ENCODE data around the gene ZKSCAN5.
"Not testable (repeated sequence)": the region's sequence is repeated elsewhere in the genome, so short reads cannot be mapped to it uniquely, and the experiment has no call there.

ZKSCAN5 gene

GRCh38 chr7:99499721-99500636, 4.5 kb upstream of the ZKSCAN5 start, which contains the start of gene ZNF394:
Gene ZNF394 (minus strand): TSS chr7:99500281. CDS start chr7:99500093, 188 bp downstream.
- peak within 1 kb of the TSS; percentile 94 for H3K27ac ChIP-seq (ENCODE audit: low read depth, low read length)
- H3K4me1 ChIP-seq (ENCODE audit: control insufficient read depth, insufficient read depth, low read length): peaks cover 9% of the 10 kb centered on the region
- H3K4me3 ChIP-seq (ENCODE audit: low read length): peak within 1 kb of the TSS; percentile 100
- H3K27me3 ChIP-seq (ENCODE audit: control insufficient read depth, insufficient read depth, low read length): no peaks in the 10 kb centered on the region
- peaks cover 3% of the 10 kb centered on the region for H3K36me3 ChIP-seq (ENCODE audit: control insufficient read depth, insufficient read depth, low read length)
- peak within 1 kb of the TSS; percentile 94 for H3K9ac ChIP-seq (ENCODE audit: low read length)

- peak overlapping the region; percentile 100 for H3K4me3 ChIP-seq (ENCODE audit: low read length)
- peaks cover 3% of the 10 kb centered on the region for H3K36me3 ChIP-seq (ENCODE audit: control insufficient read depth, insufficient read depth, low read length)
- peak overlapping the region; percentile 94 for H3K27ac ChIP-seq (ENCODE audit: low read depth, low read length)
- no peaks in the 10 kb centered on the region for H3K27me3 ChIP-seq (ENCODE audit: control insufficient read depth, insufficient read depth, low read length)
- peaks cover 10% of the 10 kb centered on the region for H3K4me1 ChIP-seq (ENCODE audit: control insufficient read depth, insufficient read depth, low read length)
- peak overlapping the region; percentile 54 for H3K9ac ChIP-seq (ENCODE audit: low read length)
Observed at GRCh38 chr7:99500637-99501009, 3.8 kb upstream of the ZKSCAN5 start.

- H3K4me3 ChIP-seq (ENCODE audit: low read length); H3K36me3 ChIP-seq (ENCODE audit: control insufficient read depth, insufficient read depth, low read length); H3K27me3 ChIP-seq (ENCODE audit: control insufficient read depth, insufficient read depth, low read length); H3K27ac ChIP-seq (ENCODE audit: low read depth, low read length); H3K9ac ChIP-seq (ENCODE audit: low read length): not testable (repeated sequence)
- peaks cover 16% of the 10 kb centered on the region for H3K4me1 ChIP-seq (ENCODE audit: control insufficient read depth, insufficient read depth, low read length)
Observed at GRCh38 chr7:99501236-99501635, 3.2 kb upstream of the ZKSCAN5 start.

- H3K27me3 ChIP-seq (ENCODE audit: control insufficient read depth, insufficient read depth, low read length): no peaks in the 10 kb centered on the region
- peaks cover 10% of the 10 kb centered on the region for H3K4me1 ChIP-seq (ENCODE audit: control insufficient read depth, insufficient read depth, low read length)
Observed at GRCh38 chr7:99504281-99504602, 220 bp upstream of the ZKSCAN5 start.

DNA sequence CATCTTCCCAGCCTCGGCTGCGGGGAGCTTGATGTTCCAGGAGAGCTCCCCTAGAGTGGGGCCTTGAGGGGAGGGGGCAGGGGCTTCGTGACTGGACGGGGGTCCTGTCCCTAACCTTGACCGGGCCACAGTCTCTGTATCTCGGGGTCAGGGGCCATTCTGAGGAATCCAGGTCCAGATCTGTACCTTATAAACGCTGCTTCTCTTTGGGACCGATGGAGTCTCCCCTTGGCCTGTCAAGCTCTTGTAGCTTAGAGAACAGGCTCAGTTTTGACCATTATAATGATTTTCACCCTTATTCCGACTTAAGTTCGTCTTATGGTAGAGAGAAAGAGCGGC, 831 bp downstream of the ZKSCAN5 start:
- peak overlapping the region; percentile 83 for H3K9ac ChIP-seq (ENCODE audit: low read length)
- no peaks in the 10 kb centered on the region for H3K36me3 ChIP-seq (ENCODE audit: control insufficient read depth, insufficient read depth, low read length)
- H3K27me3 ChIP-seq (ENCODE audit: control insufficient read depth, insufficient read depth, low read length): no peaks in the 10 kb centered on the region
- H3K4me3 ChIP-seq (ENCODE audit: low read length): peak overlapping the region; percentile 81
- H3K27ac ChIP-seq (ENCODE audit: low read depth, low read length): peak overlapping the region; percentile 96
- H3K4me1 ChIP-seq (ENCODE audit: control insufficient read depth, insufficient read depth, low read length): peaks cover 10% of the 10 kb centered on the region

More at GRCh38 chr7:99504281-99504602, 220 bp upstream of the ZKSCAN5 start:
- Histone ChIP-seq H3K9ac (ENCODE audit: low read length) (no peak overlapping the region), H3K4me3 (ENCODE audit: low read length) (peak overlapping the region; percentile 81), H3K36me3 (ENCODE audit: control insufficient read depth, insufficient read depth, low read length) (no peaks in the 10 kb centered on the region), H3K27ac (ENCODE audit: low read depth, low read length) (peak overlapping the region; percentile 96)

- H3K9ac ChIP-seq (ENCODE audit: low read length): no peak overlapping the region
- H3K4me3 ChIP-seq (ENCODE audit: low read length): no peak overlapping the region
- no peaks in the 10 kb centered on the region for H3K4me1 ChIP-seq (ENCODE audit: control insufficient read depth, insufficient read depth, low read length)
- peaks cover 14% of the 10 kb centered on the region for H3K36me3 ChIP-seq (ENCODE audit: control insufficient read depth, insufficient read depth, low read length)
- H3K27me3 ChIP-seq (ENCODE audit: control insufficient read depth, insufficient read depth, low read length): no peaks in the 10 kb centered on the region
- H3K27ac ChIP-seq (ENCODE audit: low read depth, low read length): no peak overlapping the region
Observed at GRCh38 chr7:99514050-99514449, 9.6 kb downstream of the ZKSCAN5 start.

DNA sequence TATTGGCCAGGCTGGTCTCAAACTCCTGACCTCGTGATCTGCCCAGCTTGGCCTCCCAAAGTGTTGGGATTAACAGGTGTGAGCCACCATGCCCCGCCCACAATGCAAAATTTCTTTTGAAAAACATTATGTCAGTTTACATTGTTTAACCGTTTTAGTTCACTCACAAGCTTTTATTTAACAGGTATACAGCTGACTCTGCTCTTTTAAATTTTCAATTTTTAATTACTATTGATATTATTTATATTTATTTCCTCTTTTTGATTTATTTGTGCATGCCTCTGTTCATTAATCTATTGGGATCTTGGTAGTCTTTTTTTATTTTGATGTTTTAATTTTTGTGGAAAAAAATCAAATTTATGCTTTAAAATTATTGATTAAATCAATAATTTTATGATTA, 16.9 kb downstream of the ZKSCAN5 start:
- Histone ChIP-seq H3K9ac (ENCODE audit: low read length) (no peak overlapping the region), H3K27ac (ENCODE audit: low read depth, low read length) (no peak overlapping the region), H3K36me3 (ENCODE audit: control insufficient read depth, insufficient read depth, low read length) (peaks cover 13% of the 10 kb centered on the region), H3K4me3 (ENCODE audit: low read length) (no peak overlapping the region), H3K27me3 (ENCODE audit: control insufficient read depth, insufficient read depth, low read length) (no peaks in the 10 kb centered on the region), H3K4me1 (ENCODE audit: control insufficient read depth, insufficient read depth, low read length) (no peaks in the 10 kb centered on the region)

DNA sequence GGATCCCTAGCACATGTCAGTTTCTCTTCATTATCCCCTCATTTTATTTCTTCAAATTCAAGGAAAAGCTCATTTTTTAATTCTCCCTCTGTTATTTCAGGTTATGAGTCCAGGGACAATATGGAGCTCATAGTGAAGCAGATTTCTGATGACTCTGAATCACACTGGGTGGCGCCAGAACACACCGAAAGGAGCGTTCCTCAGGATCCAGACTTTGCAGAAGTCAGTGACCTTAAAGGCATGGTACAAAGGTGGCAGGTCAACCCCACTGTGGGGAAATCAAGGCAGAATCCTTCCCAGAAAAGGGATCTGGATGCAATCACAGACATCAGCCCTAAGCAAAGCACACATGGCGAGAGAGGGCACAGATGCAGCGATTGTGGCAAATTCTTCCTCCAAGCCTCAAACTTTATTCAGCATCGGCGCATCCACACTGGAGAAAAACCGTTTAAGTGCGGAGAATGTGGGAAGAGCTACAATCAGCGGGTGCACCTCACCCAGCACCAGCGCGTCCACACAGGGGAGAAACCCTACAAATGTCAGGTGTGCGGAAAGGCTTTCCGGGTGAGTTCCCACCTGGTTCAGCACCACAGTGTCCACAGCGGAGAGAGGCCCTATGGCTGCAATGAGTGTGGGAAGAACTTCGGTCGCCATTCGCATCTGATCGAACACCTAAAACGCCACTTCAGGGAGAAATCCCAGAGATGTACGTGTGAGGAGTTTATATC, 21.4 kb downstream of the ZKSCAN5 start:
- no peak overlapping the region for H3K9ac ChIP-seq (ENCODE audit: low read length)
- no peaks in the 10 kb centered on the region for H3K4me1 ChIP-seq (ENCODE audit: control insufficient read depth, insufficient read depth, low read length)
- H3K4me3 ChIP-seq (ENCODE audit: low read length): no peak overlapping the region
- no peaks in the 10 kb centered on the region for H3K27me3 ChIP-seq (ENCODE audit: control insufficient read depth, insufficient read depth, low read length)
- H3K36me3 ChIP-seq (ENCODE audit: control insufficient read depth, insufficient read depth, low read length): peaks cover 17% of the 10 kb centered on the region
- H3K27ac ChIP-seq (ENCODE audit: low read depth, low read length): no peak overlapping the region

GRCh38 chr7:99531354-99531765, 26.9 kb downstream of the ZKSCAN5 start:
- no peak overlapping the region for H3K9ac ChIP-seq (ENCODE audit: low read length)
- H3K36me3 ChIP-seq (ENCODE audit: control insufficient read depth, insufficient read depth, low read length): peaks cover 19% of the 10 kb centered on the region
- no peak overlapping the region for H3K4me3 ChIP-seq (ENCODE audit: low read length)

GRCh38 chr7:99535667-99536066, 31.2 kb downstream of the ZKSCAN5 start:
- no peak overlapping the region for H3K9ac ChIP-seq (ENCODE audit: low read length)
- no peaks in the 10 kb centered on the region for H3K27me3 ChIP-seq (ENCODE audit: control insufficient read depth, insufficient read depth, low read length)
- H3K4me1 ChIP-seq (ENCODE audit: control insufficient read depth, insufficient read depth, low read length): no peaks in the 10 kb centered on the region
- peaks cover 9% of the 10 kb centered on the region for H3K36me3 ChIP-seq (ENCODE audit: control insufficient read depth, insufficient read depth, low read length)
- H3K4me3 ChIP-seq (ENCODE audit: low read length): no peak overlapping the region
- no peak overlapping the region for H3K27ac ChIP-seq (ENCODE audit: low read depth, low read length)

More at GRCh38 chr7:99531354-99531765, 26.9 kb downstream of the ZKSCAN5 start:
- no peaks in the 10 kb centered on the region for H3K4me1 ChIP-seq (ENCODE audit: control insufficient read depth, insufficient read depth, low read length)
- no peaks in the 10 kb centered on the region for H3K27me3 ChIP-seq (ENCODE audit: control insufficient read depth, insufficient read depth, low read length)
- no peak overlapping the region for H3K27ac ChIP-seq (ENCODE audit: low read depth, low read length)

- Histone ChIP-seq H3K4me1 (ENCODE audit: control insufficient read depth, insufficient read depth, low read length) (no peaks in the 10 kb centered on the region), H3K4me3 (ENCODE audit: low read length) (no peak overlapping the region), H3K9ac (ENCODE audit: low read length) (no peak overlapping the region), H3K27ac (ENCODE audit: low read depth, low read length) (no peak overlapping the region), H3K36me3 (ENCODE audit: control insufficient read depth, insufficient read depth, low read length) (no peaks in the 10 kb centered on the region), H3K27me3 (ENCODE audit: control insufficient read depth, insufficient read depth, low read length) (no peaks in the 10 kb centered on the region)
Observed at GRCh38 chr7:99539213-99539811, 34.9 kb downstream of the ZKSCAN5 start.

DNA sequence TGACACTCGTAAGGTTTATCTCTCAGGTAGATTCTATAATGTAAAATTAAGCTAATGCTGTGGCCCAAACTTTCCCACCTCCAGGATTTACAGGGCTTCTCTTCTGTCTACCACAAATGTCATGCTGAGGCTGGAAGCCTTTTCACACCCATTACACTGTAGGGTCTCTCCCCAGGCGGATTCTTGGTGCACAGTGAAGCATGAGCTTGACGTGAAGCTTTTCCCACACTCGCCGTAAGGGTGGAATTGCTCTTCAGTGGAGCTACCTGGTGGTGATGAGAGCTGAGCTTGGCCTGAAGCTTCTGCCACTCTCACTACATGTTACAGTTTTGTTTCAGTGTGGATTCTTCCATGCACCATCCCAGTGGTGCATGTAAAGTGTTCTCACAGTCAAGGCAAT, 36.1 kb downstream of the ZKSCAN5 start:
- Histone ChIP-seq H3K27me3 (ENCODE audit: control insufficient read depth, insufficient read depth, low read length) (no peaks in the 10 kb centered on the region), H3K4me3 (ENCODE audit: low read length) (no peak overlapping the region), H3K27ac (ENCODE audit: low read depth, low read length) (no peak overlapping the region), H3K9ac (ENCODE audit: low read length) (no peak overlapping the region), H3K4me1 (ENCODE audit: control insufficient read depth, insufficient read depth, low read length) (no peaks in the 10 kb centered on the region), H3K36me3 (ENCODE audit: control insufficient read depth, insufficient read depth, low read length) (no peaks in the 10 kb centered on the region)
